ENCODE measurements around the gene MRTFA. TPM values are rescaled to one million over a fixed set of nuclear protein-coding genes. Genes with fewer than 3 reads are reported as not detected.

The MRTFA gene
- total RNA-seq, 1 donor from 2014 or later: 12.8 TPM

- no peak for ATAC-seq
- DNase-seq (ENCODE audit: low spot score): no peak
Measured at GRCh38 chr22:40416636-40417035, 219.9 kb downstream of the MRTFA start.

- no peak for ATAC-seq
- DNase-seq (ENCODE audit: low spot score): no peak
Measured at GRCh38 chr22:40416267-40416570, 220.3 kb downstream of the MRTFA start.

GRCh38 chr22:40415531-40416266, 220.8 kb downstream of the MRTFA start:
- DNase-seq (ENCODE audit: low spot score): no peak
- peak; percentile 10 for ATAC-seq

GRCh38 chr22:40414838-40415505, 221.5 kb downstream of the MRTFA start:
- DNase-seq (ENCODE audit: low spot score) (no peak), ATAC-seq (no peak)

GRCh38 chr22:40414311-40414710, 222.2 kb downstream of the MRTFA start:
- ATAC-seq (no peak), DNase-seq (ENCODE audit: low spot score) (no peak)

- DNase-seq (ENCODE audit: low spot score): no peak
- ATAC-seq: no peak
Measured at GRCh38 chr22:40413873-40414272, 222.6 kb downstream of the MRTFA start.

GRCh38 chr22:40412441-40412840, 224.1 kb downstream of the MRTFA start:
- ATAC-seq (no peak), DNase-seq (ENCODE audit: low spot score) (no peak)

GRCh38 chr22:40411506-40411861, 225.0 kb downstream of the MRTFA start:
- peak; percentile 13 for ATAC-seq

GRCh38 chr22:40410731-40411505, 225.6 kb downstream of the MRTFA start:
- ATAC-seq: peak; percentile 74

More at GRCh38 chr22:40411506-40411861, 225.0 kb downstream of the MRTFA start:
- no peak for DNase-seq (ENCODE audit: low spot score)

GRCh38 chr22:40410272-40410671, 226.2 kb downstream of the MRTFA start:
- no peak for DNase-seq (ENCODE audit: low spot score)
- peak; percentile 47 for ATAC-seq

More at GRCh38 chr22:40410731-40411505, 225.6 kb downstream of the MRTFA start:
- peak; percentile 70 for DNase-seq (ENCODE audit: low spot score)

- DNase-seq (ENCODE audit: low spot score) (no peak), ATAC-seq (no peak)
Measured at GRCh38 chr22:40409613-40410113, 226.9 kb downstream of the MRTFA start.

- DNase-seq (ENCODE audit: low spot score): no peak
- ATAC-seq: no peak
Measured at GRCh38 chr22:40408718-40409612, 227.6 kb downstream of the MRTFA start.

GRCh38 chr22:40407831-40408717, 228.4 kb downstream of the MRTFA start:
- no peak for DNase-seq (ENCODE audit: low spot score)
- ATAC-seq: no peak

GRCh38 chr22:40407021-40407761, 229.3 kb downstream of the MRTFA start:
- ATAC-seq: no peak
- DNase-seq (ENCODE audit: low spot score): no peak

GRCh38 chr22:40406063-40406890, 230.2 kb downstream of the MRTFA start:
- no peak for DNase-seq (ENCODE audit: low spot score)

GRCh38 chr22:40405178-40406062, 231.1 kb downstream of the MRTFA start:
- no peak for ATAC-seq
- no peak for DNase-seq (ENCODE audit: low spot score)

More at GRCh38 chr22:40406063-40406890, 230.2 kb downstream of the MRTFA start:
- no peak for ATAC-seq

Data from left lobe of liver (tissue), 2 donors.